Bladder microvascular endothelial cell (primary cell): ENCODE measurements around the gene WDR26. TPM values are rescaled to one million over a fixed set of nuclear protein-coding genes. Genes with fewer than 3 reads are reported as not detected.

ENCODE experiments used
- total RNA-seq: library from RNA; depleted of rRNA; stranded (reverse); fragments of >200 nt; gene quantifications from 2 replicates; pipeline ENCODE4 v1.2.3, GENCODE V29; 2014

Gene WDR26
- 49.1 and 156 TPM in 2 replicates for total RNA-seq

DNA sequence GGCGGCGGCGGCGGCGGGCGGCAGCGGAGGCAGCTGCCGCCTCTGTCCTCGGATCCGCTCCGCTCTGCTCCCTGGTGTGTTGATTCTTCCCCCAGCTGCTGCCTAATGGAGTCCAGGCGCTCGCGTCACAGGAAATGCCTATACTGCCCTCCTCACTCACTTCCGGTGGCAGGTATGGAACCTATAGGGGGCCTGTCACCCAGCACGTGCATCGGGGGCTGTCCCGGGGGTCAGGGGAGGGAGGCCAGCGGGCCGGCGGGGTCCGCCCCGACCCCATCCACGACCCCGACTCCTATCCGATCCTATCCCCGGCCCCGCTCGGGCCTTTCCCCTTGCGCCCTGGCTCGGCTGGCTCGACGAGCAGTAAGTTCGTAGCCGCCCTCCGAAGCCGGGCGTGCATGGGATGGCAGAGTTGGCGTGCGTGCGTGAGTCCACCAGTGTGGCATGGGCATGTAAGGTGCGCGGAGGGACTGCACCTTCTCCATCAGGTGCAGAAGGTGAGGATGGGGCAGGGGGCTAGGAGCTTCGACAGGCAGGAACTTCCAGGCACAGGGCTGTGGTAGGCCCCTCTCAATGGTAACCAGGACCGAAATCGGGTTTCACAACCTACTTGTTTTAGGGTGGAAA lies at the start of gene WDR26:
Gene WDR26 (minus strand): TSS at position 107 of the 627 bp plus-strand sequence.

DNA sequence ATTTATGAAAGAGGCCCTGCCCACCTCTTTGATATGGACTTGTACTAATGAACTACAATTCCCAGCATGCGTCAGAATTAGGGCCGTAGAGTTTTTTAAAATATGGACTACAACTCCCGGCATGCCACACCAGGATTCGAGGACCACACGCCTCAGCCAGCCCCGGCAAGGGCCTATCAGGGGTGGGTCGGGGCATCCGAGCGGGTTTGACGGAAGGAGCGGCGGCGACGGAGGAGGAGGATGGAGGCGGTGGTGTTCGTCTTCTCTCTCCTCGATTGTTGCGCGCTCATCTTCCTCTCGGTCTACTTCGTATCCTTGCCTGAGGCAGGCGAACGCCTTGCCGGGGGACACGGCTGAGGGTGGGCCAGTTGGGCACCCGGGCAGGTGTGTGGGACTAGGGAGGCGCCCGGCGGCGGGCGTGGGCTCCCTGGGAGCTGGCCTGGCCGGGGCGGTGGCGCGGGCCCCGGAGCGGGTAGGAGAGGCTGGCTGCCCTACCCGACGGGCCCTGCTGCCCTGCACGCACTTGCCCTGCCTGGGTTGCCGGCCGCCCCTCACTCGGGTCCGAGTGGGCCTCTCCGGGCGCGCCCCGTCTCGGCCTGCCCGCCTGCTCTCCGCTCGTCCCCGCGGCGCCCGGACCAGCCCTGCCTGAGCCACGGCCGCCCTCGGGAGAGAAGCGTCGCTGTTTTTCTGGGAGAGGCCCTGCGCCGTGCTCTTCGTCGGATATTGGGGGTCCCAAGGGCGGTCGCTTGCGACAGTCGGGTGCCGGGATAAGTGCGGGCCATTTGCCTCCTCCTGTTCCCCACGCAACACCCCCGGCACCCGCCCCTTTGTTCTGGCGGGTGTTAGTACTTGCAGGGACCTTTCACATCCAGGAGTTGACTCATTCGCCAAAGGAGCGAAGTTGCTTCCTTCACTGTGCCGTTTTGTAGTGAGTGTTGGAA lies 77.6 kb downstream of the WDR26 start, which contains the start of gene CNIH4:
Gene CNIH4 (plus strand): TSS at position 195 of the 941 bp plus-strand sequence. CDS start 46 bp downstream, at position 241.

Other genes starting within 250 kb of the WDR26 start
- 19.3 and 34.6 TPM in 2 replicates for gene NVL, start 104.6 kb downstream of the WDR26 start, total RNA-seq
- 96.8 and 111 TPM in 2 replicates for gene CNIH4, start 77.9 kb downstream of the WDR26 start, total RNA-seq
- gene CNIH3, start 181.5 kb upstream of the WDR26 start, total RNA-seq, result 1.8 and 2.6 TPM in 2 replicates